Activated naive CD8-positive, alpha-beta T cell treated with anti-CD3 and anti-CD28 coated beads, Interleukin-2, amount 50 U/mL, for 16 hours (primary cell): ENCODE data around the gene ZNF444.
"Not testable (repeated sequence)": the region's sequence is repeated elsewhere in the genome, so short reads cannot be mapped to it uniquely, and the experiment has no call there.

Experiments
- DNase-seq: peaks from one replicate; pipeline ENCODE4 v3.0.0-alpha.2; 2020; ENCODE audit warnings: low read depth, low spot score

ZNF444 gene

DNA sequence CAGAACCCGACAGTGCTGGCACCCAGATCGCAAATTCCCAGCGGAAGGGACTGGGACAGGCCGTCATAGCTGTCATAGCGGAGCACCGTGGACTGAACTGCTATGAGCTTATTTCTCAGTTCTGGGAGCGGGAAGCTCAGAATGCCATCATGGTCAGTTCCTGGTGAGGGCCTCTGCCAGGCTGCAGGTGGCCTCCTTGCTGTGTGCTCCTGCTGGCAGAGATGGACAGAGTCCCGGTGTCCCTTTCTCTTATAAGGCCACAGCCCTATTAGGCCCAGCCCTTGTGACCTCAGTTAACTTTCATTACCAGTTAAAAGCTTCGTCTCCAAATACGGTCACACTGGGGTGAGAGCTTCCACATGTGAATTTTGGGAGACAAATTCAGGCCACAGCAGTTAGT is 4.6 kb downstream of the ZNF444 start:
- no peak for DNase-seq

DNA sequence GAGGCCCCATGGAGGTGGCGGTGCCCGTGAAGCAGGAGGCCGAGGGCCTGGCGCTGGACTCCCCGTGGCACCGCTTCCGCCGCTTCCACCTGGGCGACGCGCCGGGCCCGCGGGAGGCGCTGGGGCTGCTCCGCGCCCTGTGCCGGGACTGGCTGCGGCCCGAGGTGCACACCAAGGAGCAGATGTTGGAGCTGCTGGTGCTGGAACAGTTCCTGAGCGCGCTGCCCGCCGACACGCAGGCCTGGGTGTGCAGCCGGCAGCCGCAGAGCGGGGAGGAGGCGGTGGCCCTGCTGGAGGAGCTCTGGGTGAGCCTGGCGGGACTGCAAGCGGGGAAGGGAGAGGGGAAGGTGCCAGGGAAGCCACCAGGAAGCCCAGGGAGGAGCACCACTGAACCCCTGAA is 5.8 kb downstream of the ZNF444 start:
- DNase-seq: no peak

DNA sequence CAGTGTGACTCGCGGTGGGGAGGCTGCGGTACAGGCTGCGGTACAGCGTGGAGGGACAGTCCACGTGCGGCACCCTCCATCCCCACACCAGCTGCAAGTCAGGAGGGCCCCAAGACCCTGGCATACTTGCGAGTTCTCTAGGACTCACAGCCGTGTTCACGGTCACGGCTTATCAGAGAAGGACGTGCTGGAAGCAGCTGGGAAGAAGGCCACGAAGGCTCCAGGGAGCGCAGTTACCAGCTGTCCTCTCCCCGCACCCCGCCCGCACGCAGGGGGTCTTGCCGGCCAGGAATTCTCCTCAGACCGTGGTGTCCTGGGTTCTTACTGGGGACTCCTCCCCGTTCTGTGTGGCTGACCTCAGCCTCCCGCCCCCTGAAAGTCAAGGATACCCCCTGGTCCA is 6.2 kb downstream of the ZNF444 start:
- no peak for DNase-seq

DNA sequence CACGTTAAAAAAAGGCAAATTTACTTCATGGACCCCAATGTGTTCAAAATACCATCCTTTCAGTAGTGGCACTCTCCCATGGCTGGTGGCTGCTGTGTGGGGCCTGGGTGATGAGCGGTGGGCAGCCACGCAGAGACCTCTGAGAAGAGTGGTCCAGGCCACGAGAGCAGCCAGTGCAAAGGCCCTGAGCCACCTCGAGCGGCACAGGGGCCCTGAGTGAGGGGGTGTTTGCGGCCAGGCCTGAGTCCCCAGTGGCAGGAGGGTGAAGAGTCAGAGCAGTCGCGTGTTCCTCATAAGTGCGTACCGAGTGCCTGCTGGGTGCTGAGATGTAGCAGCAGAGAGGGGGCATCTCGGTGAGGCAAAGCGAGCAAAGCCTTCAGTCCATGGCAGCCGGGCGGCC is 7.0 kb downstream of the ZNF444 start:
- no peak for DNase-seq

DNA sequence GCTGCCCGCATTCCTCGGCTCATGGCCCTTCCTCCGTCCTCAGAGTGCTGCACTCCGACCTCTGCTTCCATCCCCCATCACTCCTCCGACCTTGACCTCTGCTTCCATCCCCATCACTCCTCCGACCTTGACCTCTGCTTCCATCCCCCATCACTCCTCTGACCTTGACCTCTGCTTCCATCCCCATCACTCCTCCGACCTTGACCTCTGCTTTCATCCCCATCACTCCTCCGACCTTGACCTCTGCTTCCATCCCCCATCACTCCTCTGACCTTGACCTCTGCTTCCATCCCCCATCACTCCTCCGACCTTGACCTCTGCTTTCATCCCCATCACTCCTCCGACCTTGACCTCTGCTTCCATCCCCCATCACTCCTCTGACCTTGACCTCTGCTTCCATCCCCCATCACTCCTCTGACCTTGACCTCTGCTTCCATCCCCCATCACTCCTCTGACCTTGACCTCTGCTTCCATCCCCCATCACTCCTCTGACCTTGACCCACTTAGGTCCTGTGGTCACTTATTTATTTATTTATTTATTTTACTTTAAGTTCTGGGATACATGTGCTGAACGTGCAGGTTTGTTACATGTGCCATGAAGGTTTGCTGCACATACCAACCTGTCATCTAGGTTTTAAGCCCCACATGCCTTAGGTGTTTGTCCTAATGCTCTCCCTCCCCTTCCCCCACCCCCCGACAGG is 8.0 kb downstream of the ZNF444 start:
- not testable (repeated sequence) for DNase-seq

DNA sequence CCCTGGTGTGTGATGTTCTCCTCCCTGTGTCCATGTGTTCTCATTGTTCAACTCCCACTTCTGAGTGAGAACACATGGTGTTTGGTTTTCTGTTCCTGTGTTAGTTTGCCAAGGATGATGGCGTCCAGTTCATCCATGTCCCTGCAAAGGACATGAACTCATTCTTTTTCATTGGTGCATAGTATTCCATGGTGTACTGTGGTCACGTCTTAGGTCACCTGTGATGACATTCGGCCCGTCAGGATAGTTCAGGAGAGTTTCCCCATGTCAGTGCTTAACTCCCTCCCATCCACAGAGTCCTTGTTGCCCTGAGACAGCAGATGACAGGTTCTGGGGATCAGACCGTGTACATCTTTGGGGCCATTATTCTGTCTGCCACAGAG is 8.6 kb downstream of the ZNF444 start:
- DNase-seq: no peak

DNA sequence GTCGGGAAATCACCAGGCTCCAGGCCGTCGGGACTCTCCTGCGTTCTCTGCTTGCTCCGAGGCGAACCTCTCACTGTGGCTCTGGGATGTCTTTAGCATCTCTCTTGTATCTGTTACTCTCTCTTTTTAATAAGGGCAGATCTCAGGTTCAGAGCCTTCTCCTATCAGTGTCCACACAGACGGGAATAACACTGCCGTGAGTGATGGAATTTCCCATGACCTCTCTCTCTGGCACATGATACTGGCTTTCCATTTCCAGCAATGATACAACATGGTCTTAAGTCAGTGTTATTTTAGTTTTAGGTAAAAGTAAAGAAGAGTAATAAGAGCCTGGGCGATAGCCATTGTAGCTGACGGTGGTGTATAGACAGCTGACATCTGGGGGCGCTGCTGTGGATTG is 9.3 kb downstream of the ZNF444 start:
- no peak for DNase-seq

DNA sequence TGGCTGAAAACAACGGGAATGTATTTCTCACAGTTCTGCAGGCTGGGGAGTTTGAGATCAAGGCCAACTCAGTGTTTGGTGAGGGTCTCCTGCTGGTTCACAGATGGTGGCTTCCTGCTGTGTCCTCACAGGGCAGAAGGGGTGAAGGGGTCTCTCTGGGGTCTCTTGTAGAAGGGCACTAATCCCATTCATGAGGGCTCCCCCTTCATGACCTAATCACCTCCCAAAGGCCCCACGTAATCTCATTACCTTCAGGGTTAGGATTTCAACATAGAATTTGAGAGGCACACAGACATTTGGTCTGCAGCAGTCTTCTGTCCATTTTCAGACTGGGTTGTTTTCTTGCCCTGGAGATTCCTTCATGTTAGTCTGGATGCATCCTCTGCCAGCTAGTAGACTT is 11.6 kb downstream of the ZNF444 start:
- no peak for DNase-seq

DNA sequence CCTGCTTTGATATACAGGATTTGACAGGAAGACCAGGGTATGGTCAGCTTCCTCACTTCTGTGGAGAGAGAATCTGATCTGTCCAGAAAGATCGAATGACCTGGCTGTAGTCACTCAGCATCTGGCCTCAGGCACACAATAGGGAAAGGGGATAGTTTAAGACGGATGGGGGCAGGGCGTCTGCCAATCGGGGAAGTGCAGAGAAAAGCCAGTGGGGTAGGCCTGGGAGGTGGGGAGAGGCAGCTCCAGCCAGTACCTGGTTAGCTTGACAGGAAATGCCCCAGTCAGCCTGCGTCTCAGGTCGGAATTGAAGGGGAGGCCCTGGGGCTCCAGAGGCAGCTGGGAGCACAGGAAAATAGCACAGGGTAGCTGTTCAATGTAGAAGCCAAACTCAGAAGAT is 12.4 kb downstream of the ZNF444 start:
- DNase-seq: no peak

DNA sequence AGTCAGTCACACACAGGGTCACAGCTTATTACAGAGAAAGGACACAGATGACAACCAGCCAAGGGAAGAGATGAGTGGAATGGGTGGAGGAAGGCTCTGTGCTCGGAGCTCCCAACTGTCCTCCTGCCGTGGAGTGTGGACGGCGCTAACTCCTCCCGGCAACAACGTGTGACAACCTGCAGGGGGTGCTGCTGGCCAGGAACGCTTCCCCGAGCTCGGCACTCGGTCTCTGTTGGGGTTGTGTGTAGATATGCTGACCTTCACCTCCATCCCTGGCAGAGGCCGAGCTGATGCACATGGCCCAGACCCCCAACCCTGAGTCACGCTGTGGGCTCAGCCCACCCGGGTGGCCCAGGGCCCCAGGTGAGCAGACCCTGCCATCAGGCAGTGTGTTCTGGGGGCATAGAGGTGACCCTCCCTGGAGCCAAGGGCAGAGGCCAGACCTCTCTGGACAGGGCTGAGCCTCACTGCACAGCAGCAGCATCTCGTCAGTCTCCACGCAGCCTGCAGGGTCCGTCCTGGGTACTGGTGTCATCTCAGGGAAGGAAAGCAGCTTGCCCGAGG is 14.1 kb downstream of the ZNF444 start:
- no peak for DNase-seq

DNA sequence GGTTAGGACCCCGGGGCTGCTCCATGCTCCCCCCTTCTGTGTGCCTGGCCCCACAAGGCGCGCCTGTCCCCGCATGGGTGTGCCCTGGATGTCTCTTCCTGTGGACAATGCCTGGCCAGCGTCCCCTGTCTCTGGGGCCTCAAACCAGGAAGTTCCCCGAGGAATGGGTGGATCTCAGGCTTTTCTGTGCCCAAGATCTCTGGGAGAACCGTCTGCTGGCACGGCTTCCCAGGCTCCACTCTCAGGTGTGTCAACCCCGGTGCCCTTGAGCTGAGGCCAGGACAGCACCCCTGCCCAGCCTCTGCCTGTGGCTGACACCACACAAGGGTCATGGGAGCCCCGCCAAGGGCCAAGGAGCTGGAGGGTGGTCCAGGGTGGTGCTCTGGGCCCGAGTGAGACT is 15.7 kb downstream of the ZNF444 start:
- no peak for DNase-seq

DNA sequence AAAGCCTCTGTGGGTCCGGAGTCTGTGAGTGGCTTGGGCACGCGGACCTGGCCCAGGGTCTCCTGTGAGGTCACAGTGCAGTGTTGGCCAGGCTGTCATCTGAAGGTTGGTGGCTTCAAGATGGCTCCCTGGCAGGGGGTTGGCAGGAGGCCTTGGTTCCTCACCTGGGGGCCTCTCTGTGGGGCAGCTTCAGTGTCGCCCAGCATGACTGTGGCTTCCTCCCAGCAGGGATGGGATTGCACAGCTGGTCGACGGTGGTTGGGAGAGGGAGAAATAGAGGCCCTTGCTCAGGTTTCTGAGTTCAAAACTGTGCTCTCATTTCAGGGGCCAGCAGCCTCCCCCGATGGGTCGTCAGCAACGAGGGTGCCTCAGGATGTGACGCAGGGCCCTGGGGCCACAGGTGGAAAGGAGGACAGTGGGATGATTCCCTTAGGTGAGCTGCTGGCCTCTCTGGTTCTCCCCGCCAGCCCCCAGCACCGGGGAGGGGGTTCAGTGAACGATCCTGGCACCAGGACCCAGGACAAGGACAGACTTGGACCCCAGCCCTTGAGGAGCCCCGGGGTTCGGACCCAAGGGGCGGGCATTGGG is 17.2 kb downstream of the ZNF444 start:
- no peak for DNase-seq

DNA sequence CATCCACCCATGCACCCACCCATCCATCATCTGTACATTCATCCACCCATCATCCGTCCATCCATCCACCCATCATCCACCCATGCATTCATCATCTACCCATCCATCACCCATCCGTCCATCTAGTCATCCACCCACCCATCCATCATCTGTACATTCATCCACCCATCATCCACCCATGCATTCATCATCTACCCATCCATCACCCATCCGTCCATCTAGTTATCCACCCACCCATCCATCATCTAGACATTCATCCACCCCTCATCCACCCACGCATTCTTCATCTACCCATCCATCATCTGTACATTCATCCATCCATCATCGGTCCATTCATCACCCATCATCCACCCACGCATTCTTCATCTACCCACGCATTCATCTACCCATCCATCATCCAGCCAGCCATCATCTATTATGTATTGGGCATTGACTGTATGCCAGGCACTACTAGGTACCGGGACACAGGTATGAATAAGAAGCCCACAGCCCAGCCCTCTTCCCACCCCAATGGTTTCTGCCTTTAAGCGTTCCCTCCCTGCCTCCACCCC is 18.0 kb downstream of the ZNF444 start:
- no peak for DNase-seq

DNA sequence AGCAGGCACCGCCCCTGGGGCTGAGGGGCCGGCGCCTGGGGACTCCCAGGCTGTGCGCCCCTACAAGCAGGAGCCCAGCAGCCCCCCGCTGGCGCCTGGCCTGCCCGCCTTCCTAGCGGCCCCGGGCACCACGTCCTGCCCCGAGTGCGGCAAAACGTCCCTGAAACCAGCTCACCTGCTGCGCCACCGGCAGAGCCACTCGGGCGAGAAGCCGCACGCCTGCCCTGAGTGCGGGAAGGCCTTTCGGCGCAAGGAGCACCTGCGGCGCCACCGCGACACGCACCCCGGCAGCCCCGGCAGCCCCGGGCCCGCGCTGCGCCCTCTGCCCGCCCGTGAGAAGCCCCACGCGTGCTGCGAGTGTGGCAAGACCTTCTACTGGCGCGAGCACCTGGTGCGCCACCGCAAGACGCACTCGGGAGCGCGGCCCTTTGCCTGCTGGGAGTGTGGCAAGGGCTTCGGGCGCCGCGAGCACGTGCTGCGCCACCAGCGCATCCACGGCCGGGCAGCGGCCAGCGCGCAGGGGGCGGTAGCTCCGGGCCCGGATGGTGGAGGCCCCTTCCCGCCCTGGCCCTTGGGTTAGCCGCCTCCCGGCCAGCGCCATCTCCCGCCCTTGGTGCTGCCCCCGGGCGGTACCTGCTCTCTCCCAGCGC is 18.7 kb downstream of the ZNF444 start:
- no peak for DNase-seq

DNA sequence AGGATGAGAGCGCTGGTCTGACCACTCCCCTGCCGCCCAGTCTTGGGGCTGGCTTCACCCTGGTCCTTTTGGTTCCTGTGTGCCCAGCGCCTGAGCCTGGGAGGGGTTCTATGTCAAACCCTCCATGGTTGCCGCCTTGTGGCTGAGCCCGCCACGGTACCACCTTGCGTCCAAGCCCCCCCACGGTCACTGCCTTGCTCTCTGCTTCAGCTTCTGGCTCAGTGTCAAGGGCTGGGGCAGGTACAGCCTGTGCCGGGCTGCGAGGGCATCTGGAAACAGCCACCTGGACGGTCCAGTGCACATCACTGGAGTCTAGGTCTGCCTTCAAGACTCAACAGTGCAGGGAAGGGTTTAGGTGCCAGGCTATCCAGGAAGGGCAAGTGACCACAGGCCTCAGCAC is 20.4 kb downstream of the ZNF444 start:
- DNase-seq: no peak

DNA sequence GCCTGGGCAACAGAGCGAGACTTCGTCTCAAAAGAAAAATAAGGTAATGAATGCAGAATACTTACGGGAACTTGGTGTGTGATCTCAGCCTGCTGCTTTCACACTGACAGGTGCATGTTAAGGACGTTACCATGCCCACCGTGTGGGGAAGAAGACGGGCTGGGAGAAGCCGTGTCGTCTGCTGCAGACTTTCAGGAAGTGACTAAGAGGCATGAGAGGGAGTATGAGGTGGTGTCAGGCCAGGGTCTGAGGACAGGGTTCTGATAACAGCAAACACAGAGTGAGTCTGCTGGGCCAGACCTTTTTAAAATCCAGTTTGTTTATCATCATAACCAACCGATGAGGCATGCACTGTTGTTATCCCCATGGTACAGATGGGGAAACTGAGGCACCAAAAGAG is 21.2 kb downstream of the ZNF444 start:
- no peak for DNase-seq

DNA sequence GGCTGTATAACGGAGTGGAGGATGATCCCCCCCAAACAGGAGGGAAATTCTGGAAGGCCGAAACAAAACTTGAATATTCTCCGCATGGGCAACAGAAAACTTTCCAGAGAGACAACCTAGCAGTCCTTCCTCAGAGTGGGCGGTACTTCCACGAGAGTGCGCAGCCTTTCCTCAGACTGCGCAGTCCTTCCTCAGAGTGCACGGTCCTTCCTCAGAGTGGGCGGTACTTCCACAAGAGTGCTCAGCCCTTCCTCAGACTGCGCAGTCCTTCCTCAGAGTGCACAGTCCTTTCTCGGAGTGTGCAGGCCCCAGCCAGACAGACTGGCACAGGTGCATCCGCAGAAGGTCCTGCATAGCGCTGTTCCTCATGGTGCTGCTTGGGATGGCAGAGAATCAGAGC is 22.0 kb downstream of the ZNF444 start:
- DNase-seq: no peak

DNA sequence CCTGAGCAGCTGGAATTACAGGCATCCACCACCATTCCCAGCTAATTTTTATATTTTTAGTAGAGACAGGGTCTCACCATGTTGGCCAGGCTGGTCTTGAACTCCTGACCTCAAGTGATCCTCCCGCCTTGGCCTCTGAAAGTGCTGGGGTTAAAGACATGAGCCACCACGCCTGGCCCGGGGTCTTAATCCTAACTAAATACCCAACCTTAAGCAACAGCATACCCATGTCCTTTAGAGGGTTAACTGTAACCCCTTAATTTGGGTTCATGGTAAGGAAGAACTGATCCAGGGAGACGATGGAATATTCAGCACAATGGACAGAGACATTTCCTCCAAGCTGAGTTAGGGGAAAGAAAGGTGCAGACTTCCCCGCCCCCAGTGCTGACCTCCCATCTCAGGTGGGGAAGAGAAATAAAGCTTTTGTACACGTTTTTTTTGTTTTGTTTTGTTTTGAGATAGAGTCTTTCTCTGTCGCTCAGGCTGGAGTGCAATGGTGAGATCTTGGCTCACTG is 26.0 kb downstream of the ZNF444 start:
- DNase-seq: no peak

DNA sequence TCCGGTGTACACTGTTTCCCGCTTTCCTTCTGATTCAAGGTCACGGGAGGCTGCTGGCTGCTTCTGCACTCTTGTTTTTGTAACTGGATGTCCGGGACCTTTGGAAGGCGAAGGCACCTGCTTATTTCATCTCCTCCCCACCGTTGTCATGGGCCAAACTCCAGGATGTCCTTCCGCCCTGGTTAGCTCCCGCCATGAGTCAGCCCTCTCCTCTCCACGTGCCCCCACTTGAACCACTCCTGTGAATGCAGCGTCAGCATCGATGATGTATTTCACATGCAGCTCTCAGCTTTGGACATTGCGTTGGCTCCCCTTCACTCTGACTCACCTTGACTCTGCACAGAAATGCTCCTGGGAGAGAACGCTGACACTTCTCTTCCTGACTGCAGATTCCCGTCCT is 29.2 kb downstream of the ZNF444 start:
- DNase-seq: no peak

DNA sequence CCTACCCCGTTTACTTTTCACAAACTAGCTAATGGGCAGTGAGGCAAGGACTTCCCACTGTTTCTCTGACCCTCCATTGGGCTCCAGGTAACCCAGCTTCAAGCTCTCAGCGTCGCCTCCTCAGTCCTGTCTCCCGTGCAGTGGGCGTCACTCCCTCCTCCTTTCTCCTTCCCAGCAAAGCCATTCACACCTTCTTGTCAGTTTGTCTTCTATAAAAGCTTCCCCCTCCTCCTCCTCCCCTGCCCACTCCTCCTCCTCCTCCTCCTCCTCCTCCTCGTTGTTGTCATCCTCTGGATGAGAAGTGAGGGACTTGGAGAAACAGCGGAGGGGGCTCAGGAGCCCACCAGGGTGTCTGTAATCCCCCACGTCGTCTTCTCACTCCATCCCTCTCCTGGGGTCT is 33.0 kb downstream of the ZNF444 start:
- no peak for DNase-seq

DNA sequence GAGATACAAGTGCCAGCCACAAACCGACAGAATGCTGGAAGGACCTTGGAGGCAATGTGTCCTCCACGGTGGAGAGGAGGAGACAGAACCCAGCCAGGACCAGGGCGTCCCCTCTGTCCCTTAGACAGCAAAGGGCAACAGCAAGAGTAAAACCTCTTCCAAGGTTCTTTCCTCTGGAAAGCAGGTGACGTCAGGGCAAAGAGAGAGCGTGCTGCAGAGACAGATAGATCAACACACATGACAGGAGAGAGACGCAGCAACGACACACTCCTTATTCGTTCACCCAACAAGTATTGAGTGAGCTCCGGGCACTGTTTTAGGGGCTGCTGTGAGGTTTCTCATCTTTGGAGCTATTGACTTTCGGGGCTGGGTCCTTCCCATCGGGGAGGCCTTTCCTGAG is 33.5 kb downstream of the ZNF444 start:
- DNase-seq: no peak

DNA sequence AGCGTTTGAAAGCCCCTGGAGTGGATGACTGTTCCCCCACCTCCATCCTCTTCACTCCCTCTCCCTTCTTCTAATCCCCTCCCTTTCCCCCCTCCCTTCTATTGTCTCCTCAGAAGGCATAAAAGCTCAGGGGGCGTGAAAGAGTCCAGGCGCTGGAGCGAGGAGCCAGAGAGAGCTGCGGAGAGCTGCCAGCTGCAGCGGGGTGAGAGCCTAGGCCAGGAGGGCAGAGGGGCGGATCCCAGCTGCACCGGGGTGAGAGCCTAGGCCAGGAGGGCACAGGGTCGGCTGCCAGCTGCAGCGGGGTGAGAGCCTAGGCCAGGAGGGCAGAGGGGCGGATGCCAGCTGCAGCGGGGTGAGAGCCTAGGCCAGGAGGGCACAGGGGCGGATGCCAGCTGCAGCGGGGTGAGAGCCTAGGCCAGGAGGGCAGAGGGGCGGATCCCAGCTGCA is 34.8 kb downstream of the ZNF444 start, which contains the start of gene GALP:
Gene GALP (plus strand): TSS at position 148 of the 447 bp plus-strand sequence. CDS start 1,101 bp downstream, outside the sequence.
- not testable (repeated sequence) for DNase-seq
